Smooth muscle cell of the brain vasculature (primary cell): ENCODE data around the gene CDCA3.
"Not testable (repeated sequence)": the region's sequence is repeated elsewhere in the genome, so short reads cannot be mapped to it uniquely, and the experiment has no call there.

ENCODE experiments used
- DNase-seq: peaks from one replicate; pipeline ENCODE4 v3.0.0-alpha.2; 2012; ENCODE audit warnings: low read depth, low spot score

The CDCA3 gene

GRCh38 chr12:6851153-6851920 is at the start of gene CDCA3:
TSS of gene CDCA3 (minus strand) at chr12:6851286. CDS start at chr12:6850952, 334 bp downstream.
- peak; percentile 95 for DNase-seq

- no peak for DNase-seq
Measured at GRCh38 chr12:6899837-6900519, 48.9 kb upstream of the CDCA3 start.

- no peak for DNase-seq
Measured at GRCh38 chr12:6899427-6899826, 48.3 kb upstream of the CDCA3 start.

- no peak for DNase-seq
Measured at GRCh38 chr12:6896846-6897435, 45.9 kb upstream of the CDCA3 start.

- no peak for DNase-seq
Measured at GRCh38 chr12:6894321-6894720, 43.2 kb upstream of the CDCA3 start.

- not testable (repeated sequence) for DNase-seq
Measured at GRCh38 chr12:6892683-6893082, 41.6 kb upstream of the CDCA3 start.

DNA sequence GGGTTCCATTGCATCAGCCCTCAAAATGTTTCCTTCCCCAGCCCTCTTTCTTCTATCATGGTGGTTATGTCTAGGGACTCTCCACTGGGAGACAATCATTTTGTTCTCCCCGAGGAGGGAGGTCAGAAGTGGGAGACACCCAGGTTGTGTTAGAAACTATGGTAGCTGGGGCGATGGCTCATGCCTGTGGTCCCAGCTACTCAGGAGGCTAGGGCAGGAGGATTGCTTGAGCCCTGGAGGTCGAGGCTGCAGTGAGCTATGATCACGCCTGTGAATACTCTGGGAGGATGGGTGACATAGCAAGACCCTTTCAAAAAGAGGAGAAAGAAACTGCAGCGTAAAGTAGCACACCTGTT is 40.5 kb upstream of the CDCA3 start:
- no peak for DNase-seq

GRCh38 chr12:6890789-6891645 is 39.9 kb upstream of the CDCA3 start:
- peak; percentile 93 for DNase-seq

DNA sequence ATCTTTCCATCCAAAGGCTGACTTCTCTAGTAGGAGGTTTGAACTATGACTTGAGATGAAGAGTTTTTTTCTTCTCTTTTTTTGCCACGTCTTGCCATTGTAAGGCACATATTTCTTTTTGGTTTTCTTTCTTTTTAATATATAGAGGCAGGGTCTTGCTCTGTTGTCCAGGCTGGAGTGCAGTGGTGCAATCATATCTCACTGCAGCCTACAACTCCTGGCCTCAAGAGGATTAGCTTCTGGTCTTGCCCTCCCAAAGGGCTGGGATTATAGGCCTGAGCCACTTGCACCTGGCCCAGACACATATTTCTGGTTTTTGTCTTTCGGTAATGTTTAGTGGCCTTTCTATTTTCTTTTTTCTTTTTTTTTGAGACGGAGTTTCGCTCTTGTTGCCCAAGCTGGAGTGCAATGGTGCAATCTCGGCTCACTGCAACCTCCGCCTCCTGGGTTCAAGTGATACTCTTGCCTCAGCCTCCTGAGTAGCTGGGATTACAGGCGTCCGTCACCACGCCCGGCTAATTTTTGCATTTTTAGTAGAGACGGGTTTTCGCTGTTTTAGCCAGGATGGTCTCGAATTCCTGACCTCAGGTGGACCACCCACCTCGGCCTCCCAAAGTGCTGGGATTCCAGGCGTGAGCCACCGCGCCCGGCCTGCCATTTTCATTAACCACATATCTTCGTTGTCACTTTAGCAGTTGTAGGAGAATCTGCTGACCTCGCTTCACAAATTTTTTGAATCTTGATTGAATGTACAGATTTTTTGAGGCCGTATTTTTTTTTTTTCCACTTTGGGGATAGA is 38.9 kb upstream of the CDCA3 start:
- DNase-seq = not testable (repeated sequence)

- not testable (repeated sequence) for DNase-seq
Measured at GRCh38 chr12:6888794-6889193, 37.7 kb upstream of the CDCA3 start.

DNA sequence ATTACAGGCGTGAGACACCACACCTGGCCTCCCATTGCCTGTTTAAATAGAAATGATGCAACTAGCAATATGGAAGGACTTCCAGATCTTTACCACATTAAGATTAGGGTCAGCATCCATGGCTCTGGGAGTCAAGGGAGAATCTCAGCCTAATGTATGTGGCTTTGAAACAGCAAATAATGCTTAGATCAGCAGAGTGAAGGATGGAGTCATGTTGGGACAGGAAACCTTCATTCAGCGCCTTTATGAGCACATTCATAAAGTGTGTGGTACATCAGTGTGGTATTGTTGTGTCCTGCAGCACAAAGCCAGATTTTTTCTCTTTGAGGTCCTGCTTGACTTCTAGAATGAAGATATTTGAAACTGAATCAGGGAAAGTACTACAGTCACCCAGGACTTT is 37.3 kb upstream of the CDCA3 start:
- no peak for DNase-seq

GRCh38 chr12:6887460-6887859 is 36.4 kb upstream of the CDCA3 start:
- no peak for DNase-seq

DNA sequence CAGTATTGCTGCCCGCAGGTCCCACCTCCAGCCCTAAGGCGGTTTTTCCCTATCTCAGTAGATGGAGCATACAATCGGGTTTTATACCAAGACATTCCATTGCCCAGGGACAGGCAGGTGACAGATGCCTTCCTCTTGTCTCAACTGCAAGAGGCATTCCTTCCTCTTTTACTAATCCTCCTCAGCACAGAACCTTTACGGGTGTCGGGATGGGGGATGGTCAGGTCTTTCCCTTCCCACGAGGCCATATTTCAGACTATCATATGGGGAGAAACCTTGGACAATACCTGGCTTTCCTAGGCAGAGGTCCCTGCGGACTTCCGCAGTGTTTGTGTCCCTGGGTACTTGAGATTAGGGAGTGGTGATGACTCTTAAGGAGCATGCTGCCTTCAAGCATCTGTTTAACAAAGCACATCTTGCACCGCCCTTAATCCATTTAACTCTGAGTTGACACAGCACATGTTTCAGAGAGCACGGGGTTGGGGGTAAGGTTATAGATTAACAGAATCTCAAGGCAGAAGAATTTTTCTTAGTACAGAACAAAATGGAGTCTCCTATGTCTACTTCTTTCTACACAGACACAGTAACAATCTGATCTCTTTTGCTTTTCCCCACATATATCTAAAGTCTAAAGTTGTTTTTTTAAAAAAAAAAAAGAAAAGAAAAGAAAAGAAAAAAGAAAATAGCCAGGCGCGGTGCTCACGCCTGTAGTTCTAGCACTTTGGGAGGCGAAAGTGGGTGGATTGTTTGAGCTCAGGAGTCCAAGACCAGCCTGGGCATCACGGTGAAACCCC is 35.3 kb upstream of the CDCA3 start:
- not testable (repeated sequence) for DNase-seq

- DNase-seq = no peak
Measured at GRCh38 chr12:6884539-6884938, 33.5 kb upstream of the CDCA3 start.

- no peak for DNase-seq
Measured at GRCh38 chr12:6883683-6884082, 32.6 kb upstream of the CDCA3 start.

DNA sequence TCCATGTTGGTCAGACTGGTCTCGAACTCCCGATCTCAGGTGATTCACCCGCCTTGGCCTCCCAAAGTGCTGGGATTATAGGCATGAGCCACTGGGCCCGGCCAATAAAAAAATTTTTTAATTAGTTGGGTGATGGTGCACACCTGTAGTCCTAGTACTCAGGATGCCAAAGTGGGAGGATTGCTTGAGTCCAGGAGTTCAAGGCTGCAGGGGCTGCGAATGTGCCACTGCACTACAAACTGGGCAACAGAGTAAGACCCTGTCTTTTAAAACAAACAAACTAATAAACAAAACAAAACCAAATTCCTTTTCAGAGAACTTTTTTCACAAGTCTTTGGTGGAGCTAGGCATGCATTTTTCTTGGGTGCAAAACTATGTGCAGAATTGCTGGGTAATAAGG is 32.2 kb upstream of the CDCA3 start:
- DNase-seq = no peak

GRCh38 chr12:6879824-6880223 is 28.7 kb upstream of the CDCA3 start:
- not testable (repeated sequence) for DNase-seq

GRCh38 chr12:6874015-6874368 is 22.9 kb upstream of the CDCA3 start:
- not testable (repeated sequence) for DNase-seq

GRCh38 chr12:6873094-6874014 is 22.3 kb upstream of the CDCA3 start, which contains the start of gene SPSB2:
TSS of gene SPSB2 (minus strand) at chr12:6873303. CDS start at chr12:6872901, 402 bp downstream.
- peak; percentile 89 for DNase-seq
